ENCODE data around the gene RUNX1.

DNA sequence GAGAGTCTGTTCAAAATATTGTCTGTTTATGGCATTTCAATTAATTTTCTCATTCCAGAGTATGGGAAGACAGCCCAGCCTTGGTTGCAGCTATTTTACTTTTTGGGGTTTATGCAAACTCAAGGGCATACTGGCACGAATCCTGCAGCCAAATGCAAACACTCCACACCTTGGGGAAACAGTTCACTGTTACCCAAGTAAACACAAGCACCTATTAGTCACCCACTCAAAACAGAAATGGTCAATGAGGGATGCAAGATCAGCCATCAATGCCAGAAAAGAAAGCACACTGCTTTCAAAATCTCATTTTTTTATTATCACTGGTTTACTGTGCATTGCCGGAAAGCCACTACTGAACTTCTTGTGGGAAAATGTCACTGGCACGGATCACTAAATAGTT, 170.6 kb downstream of the RUNX1 start:
- no peak for TF ChIP-seq CHD2 (IDR thresholded peaks at IDR 0.05; ENCODE audit: low read length, partially characterized antibody)
- no peak for TF ChIP-seq GABPA (IDR thresholded peaks at IDR 0.05; ENCODE audit: low read depth)
- TF ChIP-seq RCOR1 (IDR thresholded peaks at IDR 0.05; ENCODE audit: low read length) = no peak
